ENCODE results near the gene XPOT. TPM values are rescaled to one million over a fixed set of nuclear protein-coding genes. Genes with fewer than 3 reads are reported as not detected.

Gene XPOT
- total RNA-seq, 1 donor from 2014 or later, result 68.6 TPM

DNA sequence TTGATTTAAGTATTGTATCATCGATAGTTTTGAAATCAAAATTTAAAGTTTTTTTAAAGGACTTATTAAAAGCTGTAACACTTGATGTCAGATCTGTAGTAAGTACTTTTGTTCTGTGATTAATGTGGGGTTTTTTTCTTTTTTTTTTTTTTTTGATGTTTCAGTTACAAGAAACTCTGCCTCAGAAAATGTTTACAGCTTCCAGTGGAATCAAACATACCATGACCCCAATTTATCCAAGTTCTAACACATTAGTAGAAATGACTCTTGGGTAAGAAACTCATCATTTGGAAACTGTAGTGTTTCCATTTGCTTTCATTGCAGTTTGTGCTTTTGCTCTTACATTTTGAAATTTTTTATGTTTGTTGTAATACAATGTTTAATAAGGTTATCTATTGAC, 93.3 kb downstream of the XPOT start:
- no peak overlapping the region for H3K27ac ChIP-seq
- DNase-seq (no peak), ATAC-seq (no peak)
- H3K36me3 ChIP-seq, result peaks cover 92% of the 10 kb centered on the region
- H3K4me3 ChIP-seq, result no peak overlapping the region
- no peaks in the 10 kb centered on the region for H3K27me3 ChIP-seq (ENCODE audit: low read depth)
- no peaks in the 10 kb centered on the region for H3K4me1 ChIP-seq
- intact Hi-C loops (cut with DNase I), result no loop called here
- no peaks in the 10 kb centered on the region for H3K9me3 ChIP-seq
- TF ChIP-seq, protein P1, sequence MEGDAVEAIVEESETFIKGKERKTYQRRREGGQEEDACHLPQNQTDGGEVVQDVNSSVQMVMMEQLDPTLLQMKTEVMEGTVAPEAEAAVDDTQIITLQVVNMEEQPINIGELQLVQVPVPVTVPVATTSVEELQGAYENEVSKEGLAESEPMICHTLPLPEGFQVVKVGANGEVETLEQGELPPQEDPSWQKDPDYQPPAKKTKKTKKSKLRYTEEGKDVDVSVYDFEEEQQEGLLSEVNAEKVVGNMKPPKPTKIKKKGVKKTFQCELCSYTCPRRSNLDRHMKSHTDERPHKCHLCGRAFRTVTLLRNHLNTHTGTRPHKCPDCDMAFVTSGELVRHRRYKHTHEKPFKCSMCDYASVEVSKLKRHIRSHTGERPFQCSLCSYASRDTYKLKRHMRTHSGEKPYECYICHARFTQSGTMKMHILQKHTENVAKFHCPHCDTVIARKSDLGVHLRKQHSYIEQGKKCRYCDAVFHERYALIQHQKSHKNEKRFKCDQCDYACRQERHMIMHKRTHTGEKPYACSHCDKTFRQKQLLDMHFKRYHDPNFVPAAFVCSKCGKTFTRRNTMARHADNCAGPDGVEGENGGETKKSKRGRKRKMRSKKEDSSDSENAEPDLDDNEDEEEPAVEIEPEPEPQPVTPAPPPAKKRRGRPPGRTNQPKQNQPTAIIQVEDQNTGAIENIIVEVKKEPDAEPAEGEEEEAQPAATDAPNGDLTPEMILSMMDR (IDR thresholded peaks at IDR 0.05), result no peak

DNA sequence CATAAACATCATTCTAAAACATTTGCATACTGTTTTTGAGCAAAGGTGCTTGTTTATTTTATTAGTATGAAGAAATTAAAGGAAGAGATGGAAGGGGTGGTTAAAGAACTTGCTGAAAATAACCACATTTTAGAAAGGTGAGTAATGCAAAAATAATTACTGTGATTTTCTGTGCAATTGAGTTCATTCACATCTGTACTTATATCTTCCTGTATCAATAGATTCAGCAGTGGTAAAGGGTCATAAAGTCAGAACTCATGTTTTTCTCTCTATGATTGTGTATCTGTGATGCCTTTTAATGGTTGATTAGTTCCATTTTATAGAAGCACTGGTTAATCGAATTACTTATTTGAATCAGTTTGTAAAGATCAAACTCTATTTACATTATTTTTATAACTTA, 93.7 kb downstream of the XPOT start:
- Histone ChIP-seq H3K4me3 (no peak overlapping the region), H3K36me3 (peaks cover 89% of the 10 kb centered on the region), H3K9me3 (no peaks in the 10 kb centered on the region), H3K27ac (no peak overlapping the region), H3K4me1 (no peaks in the 10 kb centered on the region), H3K27me3 (ENCODE audit: low read depth) (no peaks in the 10 kb centered on the region)
- TF ChIP-seq, protein P1 (IDR thresholded peaks at IDR 0.05), result no peak
- DNase-seq, result no peak
- ATAC-seq, result no peak
- intact Hi-C loops (cut with DNase I), result no loop called here

DNA sequence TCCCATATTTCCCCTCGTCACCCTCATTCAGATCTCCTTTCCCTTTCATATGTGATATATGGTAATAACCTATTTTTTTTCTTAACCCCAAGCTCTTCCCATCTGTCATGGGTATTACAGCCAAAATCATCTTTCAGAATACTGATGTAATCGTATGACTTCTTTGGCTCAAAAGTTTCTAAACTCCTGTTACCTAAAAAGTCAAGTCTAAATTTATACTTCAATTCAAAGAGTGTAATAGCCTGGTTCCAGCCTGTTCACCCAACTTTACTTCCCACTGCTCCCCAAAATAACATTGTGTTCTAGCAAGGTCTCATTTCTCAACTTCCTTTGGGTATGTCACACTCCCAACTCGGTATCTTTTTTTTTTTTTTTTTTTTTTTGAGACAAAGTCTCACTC, 96.2 kb downstream of the XPOT start:
- H3K4me1 ChIP-seq, result no peaks in the 10 kb centered on the region
- H3K4me3 ChIP-seq, result no peak overlapping the region
- no peak overlapping the region for H3K27ac ChIP-seq
- no peaks in the 10 kb centered on the region for H3K27me3 ChIP-seq (ENCODE audit: low read depth)
- no peaks in the 10 kb centered on the region for H3K9me3 ChIP-seq
- intact Hi-C loops (cut with DNase I), result no loop called here
- TF ChIP-seq, protein P1 (IDR thresholded peaks at IDR 0.05), result no peak
- DNase-seq (no peak), ATAC-seq (peak; percentile 67 to 68)
- H3K36me3 ChIP-seq, result peaks cover 64% of the 10 kb centered on the region

Other genes starting within 250 kb of the XPOT start
- gene KICS2, start 182.1 kb upstream of the XPOT start, total RNA-seq, result 8.6 TPM
- not detected for gene C12orf56, start 13.6 kb upstream of the XPOT start, total RNA-seq
- gene TBK1, start 47.7 kb downstream of the XPOT start, total RNA-seq, result 25.0 TPM
- gene RASSF3, start 206.1 kb downstream of the XPOT start, total RNA-seq, result 82.7 TPM

Data from lower lobe of right lung (tissue), 2 donors.